GM21825 (cell line): Measurements from ENCODE around the gene DHX30.
A peak's percentile ranks its signal among the peaks of the same experiment; 100 is the strongest.
"Not testable (repeated sequence)": the region's sequence is repeated elsewhere in the genome, so short reads cannot be mapped to it uniquely, and the experiment has no call there.

Experiments used
- ATAC-seq: cut with Tn5 transposase; IDR thresholded peaks from one replicate; pipeline ENCODE4 v1.9.1; 2021; ENCODE audit warnings: mild to moderate bottlenecking, moderate library complexity; ENCODE audit not compliant: unreplicated experiment

Gene DHX30

GRCh38 chr3:47799733-47800132, 3.2 kb upstream of the DHX30 start:
- no peak for ATAC-seq

DNA sequence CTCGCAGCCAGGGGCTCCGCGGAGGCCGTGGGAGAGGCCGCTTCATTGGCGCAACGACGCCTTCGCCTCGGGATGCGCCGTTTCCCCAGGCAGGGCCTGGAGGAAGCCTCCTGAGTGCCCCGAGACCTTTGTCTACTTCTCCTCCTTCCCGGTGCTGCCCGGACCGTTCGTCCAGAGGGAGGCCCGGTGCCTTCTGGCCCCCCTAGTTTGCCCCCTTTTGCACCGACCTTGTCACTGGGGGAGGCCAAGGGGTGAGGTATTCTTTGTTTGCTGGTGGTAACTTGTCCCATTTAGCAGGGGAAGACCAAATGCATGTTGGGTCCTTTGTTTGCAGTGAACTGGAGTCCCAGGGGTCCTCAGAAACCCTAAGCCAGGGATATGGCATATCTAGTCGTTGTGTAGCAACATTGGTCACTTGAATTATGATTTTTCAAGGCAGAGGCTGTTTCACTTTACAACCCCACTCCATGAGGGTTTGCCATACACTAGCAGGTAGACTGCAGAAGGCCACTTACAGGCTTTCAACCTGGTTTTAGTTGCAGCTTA, 615 bp downstream of the DHX30 start:
- ATAC-seq, result no peak

DNA sequence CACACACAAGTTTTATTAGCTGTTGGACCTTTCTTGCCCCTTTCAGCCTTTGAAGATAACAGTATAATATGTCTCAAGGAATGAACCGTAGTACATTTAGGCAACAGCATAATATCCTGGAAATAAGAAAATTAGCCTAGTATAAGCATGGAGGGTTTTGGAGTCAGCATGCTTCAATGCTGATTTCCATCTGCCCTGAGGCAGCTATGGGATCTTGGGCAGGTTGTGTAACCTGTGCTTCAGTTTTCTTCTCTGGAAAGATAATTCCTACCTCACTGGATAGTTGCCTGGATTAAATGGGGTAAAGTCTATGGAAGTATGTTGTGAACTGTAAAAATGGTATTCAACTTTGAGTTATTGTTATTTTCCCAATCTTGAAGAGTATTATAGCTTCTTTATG, 1.6 kb downstream of the DHX30 start:
- no peak for ATAC-seq

DNA sequence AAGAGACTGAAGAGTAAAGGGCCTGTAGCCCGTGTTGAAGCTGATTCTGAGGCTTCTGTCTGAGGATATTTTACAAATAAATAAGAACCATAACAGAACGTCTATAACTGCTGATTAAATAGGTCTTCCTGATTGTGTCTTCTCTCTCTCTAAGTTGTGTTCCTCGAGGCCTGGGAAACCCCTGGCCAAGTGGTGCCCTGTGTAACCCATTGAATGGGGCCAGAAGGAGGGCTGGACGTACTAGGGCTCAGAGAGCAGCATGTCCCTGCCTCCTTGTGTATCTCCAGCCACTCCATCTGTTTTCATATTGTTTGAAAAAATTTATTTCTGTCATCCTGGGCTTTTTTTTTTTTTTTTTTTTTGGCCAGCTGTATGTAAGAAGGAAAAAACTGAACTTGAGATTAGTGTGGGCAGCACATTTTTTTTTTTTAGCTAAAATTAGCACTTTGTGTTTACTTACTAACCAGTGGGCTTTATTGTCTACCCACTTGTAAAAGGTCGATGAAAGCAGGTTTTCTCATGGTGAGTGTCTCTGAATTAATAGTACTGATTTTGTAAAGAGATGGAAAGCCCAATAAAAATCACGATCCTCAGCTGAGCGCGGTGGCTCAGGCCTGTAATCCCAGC, 10.7 kb downstream of the DHX30 start:
- no peak for ATAC-seq

GRCh38 chr3:47817609-47818008, 14.7 kb downstream of the DHX30 start:
- no peak for ATAC-seq

- ATAC-seq, result peak; percentile 97
These were observed 21.9 kb downstream of the DHX30 start for GRCh38 chr3:47824541-47825473.

- ATAC-seq, result no peak
These were observed 22.7 kb downstream of the DHX30 start for GRCh38 chr3:47825590-47825989.

DNA sequence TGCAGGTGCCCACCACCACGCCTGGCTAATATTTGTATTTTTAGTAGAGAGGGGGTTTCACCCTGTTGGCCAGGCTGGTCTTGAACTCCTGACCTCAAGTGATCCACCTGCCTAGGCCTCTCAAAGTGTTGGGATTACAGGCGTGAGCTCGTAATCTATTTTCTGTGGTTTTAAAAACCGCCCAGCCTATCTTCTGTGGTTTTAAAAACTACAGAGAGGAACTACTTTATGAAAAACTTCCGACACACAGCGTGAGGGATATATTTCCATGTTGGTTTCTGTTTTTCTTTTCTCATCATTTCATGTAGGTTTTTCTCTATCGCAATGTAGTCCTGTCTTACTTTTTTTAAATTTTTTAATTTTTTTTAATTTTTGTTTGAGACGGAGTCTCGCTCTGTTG, 26.5 kb downstream of the DHX30 start:
- ATAC-seq, result not testable (repeated sequence)

DNA sequence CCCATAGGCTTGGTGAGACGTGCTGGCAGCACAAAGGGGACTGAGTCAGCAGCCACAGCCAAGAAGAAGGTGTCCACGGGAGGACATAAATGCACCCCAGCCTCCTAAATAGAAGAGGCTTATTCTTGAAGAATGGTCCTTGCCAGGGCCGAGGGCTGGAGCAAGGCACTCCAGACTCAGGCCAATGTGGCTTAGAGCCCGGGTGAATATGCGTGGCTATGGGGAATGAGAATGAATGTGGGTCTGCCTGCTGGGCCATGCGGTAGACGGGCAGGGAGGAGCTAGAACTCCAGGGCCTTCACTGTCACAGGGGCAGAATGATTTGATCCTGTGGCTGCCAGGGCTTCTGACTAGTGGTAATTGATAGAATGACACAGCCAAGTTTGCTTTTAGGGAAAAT, 34.0 kb downstream of the DHX30 start:
- no peak for ATAC-seq

DNA sequence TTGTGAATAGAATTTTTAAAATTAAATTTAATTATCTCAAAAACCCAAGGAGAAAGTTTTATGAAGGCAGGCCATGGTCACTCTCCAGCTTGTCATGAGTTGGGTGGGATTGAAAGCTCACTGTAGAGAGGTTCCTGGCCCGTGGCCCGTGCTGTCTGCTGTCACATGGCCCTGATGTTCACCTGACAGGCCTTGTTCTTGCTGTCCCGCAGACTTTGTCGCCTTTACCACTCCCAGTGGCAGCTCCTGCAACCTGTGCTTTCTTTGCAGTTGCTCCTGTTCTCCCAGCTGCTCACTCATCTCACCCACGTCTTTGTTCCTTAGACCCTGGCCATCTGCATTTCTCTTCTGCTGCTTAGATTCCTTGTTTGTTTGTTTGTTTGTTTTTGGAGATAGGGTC, 35.6 kb downstream of the DHX30 start:
- ATAC-seq, result no peak

DNA sequence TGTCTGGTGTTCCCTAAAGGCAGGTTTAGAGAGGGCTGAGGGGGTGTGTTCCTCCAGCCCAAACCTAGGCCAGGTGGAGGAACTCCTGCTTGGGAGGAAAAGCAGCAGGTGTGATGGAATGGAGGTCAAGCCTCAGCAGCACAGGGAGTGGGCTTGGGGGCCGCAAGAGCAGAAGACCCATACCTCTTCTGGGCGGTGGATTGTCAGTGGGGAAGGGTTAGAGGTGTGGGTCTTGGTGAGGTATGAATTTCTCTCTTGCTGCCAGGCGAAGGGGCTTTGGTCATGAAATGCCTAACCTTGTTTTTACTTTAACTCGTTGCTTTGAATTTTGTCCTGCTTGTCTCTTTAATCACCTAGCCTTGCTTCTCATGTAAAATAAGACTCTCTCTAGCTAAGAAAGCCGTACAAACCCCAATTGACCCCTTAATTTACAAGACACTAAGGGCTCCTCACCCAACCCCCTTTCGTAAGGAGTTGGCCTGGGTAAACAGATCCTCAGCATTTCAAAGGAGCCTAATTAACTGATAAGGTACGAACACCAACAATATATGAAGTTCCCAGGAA, 38.9 kb downstream of the DHX30 start:
- no peak for ATAC-seq

DNA sequence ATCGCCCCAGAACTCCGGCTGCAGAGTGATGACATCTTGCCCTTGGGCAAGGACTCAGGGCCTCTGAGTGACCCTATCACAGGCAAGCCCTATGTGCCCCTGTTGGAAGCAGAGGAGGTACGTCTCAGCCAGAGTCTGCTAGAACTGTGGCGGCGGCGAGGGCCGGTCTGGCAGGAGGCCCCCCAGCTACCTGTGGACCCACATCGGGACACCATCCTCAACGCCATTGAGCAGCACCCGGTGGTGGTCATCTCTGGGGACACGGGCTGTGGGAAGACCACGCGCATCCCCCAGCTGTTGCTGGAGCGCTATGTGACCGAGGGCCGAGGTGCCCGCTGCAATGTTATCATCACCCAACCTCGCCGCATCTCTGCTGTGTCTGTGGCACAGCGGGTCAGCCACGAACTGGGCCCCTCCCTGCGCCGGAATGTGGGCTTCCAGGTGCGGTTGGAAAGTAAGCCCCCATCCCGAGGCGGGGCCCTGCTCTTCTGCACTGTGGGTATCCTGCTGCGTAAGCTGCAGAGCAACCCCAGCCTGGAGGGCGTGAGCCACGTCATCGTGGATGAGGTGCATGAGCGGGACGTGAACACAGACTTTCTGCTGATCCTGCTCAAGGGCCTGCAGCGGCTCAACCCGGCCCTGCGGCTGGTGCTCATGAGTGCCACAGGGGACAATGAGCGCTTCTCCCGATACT, 43.4 kb downstream of the DHX30 start:
- no peak for ATAC-seq

DNA sequence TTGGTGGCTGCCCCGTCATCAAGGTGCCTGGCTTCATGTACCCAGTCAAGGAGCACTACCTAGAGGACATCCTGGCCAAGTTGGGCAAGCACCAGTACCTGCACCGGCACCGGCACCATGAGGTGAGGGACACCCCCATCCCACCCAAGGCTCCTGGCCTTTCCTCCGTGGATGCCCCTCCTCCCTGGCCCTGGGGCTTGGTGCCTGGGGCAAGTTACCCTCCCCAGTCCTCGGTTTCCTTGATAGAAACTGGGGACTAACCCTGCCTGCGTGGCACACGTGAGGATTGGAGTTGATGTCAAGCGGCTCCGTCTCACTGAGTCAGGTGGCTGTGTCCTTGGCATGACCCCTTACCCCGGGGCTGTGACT, 43.9 kb downstream of the DHX30 start:
- ATAC-seq, result no peak

GRCh38 chr3:47847260-47847659, 44.3 kb downstream of the DHX30 start:
- ATAC-seq, result no peak

DNA sequence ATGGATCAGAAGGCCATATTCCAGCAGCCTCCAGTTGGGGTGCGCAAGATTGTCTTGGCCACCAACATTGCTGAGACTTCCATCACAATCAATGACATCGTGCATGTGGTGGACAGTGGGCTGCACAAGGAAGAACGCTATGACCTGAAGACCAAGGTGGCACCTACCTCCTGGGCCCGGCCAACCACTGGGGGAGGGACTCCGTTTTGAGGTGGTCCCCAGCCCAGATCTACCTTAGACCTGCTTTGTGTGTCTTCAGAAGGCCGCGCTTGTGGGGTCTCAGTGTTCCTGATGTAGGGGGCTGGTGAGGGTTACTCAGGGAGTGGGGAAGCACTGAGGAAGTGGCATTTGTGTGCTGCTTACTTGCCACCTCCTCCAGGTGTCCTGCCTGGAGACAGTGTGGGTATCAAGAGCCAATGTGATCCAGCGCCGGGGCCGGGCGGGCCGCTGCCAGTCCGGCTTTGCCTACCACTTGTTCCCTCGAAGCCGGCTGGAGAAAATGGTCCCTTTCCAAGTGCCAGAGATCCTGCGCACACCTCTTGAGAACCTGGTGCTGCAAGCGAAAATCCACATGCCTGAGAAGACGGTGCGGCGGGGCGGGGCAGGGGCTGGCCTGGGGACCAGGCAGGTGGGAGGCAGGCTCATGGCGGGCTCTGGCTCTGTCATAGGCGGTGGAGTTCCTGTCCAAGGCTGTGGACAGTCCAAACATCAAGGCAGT, 45.0 kb downstream of the DHX30 start:
- ATAC-seq, result no peak

- no peak for ATAC-seq
These were observed 45.7 kb downstream of the DHX30 start for GRCh38 chr3:47848599-47849117.

GRCh38 chr3:47849186-47849698, 46.3 kb downstream of the DHX30 start:
- no peak for ATAC-seq

GRCh38 chr3:47849699-47850563, 47.0 kb downstream of the DHX30 start:
- ATAC-seq, result no peak
